NCI-H1930 (cell line): ENCODE data around the gene SRGAP3.

ENCODE experiments used
- DNase-seq, 2 experiments: peaks; one replicate each; lab custom pipeline; 2025; lab: John Stamatoyannopoulos, UW

SRGAP3 gene

DNA sequence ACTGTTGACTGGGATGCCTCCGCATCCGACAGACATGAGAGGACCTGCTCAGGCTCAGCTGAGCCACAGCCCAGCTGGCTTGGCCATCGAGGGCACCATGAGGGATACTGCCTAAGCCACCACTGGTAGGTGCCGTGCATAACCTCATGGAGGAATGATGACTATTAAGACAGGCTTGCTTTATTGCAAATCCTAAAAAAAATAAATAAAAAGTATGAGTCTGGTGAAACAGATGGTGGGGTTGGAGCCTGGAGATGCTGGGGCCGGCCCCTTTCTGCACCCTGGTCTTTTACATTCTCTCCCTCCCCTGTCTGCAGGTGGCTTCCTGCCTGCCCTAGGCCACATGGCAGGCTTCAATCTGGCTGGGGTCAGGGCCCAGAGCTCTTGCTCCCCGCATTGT is 262.2 kb downstream of the SRGAP3 start:
- DNase-seq, result no peak

DNA sequence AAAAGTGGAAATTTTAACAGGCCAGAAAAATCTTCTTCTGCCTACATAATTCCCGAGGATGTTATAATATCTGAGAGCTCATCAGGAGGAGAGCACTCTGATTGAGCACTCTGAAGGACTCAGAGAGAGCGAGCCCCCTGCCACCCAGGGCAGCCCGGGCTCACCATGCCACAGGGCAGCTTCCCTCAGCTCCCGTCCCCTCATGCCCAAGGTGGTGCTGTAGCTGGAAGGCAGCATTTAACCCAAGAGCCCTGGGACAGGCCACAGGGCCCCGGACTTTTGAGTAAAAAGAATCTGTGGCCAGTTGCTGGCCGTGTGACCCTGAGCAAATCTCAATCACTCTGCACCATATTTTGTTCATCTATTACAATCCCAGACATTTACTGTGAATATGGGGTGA is 262.7 kb downstream of the SRGAP3 start:
- DNase-seq, result no peak

DNA sequence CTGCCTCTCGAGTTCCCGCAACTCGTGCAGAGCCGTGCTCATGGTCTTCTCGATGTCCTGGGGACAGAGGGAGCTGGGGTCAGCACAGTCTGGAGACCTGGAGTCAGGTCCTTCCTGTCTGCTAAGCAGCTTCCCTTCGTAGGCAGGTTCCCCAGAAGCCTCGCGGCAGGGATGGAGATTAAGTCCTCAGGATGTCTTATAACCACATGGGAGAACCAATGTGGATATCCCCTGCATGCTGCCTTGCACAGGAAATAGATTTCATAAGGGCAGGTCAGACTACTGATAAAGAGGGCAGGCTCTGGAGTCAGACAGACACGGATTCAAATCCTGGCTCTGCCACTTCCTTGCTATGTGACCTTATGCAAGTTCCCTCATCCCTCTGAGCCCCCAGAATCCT is 263.6 kb downstream of the SRGAP3 start:
- no peak for DNase-seq

DNA sequence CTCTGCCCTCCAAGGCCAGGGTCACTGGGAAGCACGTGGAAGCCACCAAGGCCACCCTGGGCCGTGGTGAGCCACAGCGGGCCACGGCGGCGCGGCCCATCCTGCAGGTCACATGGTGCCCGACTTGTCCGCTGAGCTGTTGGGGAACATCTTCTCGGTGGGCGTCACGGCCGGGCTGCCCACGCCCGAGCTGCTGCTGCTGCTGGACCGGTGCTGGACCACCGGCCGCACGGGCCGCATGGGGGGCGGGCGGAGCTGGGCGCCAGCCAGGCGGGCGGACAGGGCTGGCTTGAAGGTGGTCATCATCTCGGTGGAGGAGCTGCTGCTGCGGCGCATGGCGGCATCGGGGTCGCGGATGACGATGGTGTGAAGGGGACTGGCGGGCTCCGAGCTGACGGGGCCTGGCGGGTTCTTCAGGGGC is 264.0 kb downstream of the SRGAP3 start:
- no peak for DNase-seq

DNA sequence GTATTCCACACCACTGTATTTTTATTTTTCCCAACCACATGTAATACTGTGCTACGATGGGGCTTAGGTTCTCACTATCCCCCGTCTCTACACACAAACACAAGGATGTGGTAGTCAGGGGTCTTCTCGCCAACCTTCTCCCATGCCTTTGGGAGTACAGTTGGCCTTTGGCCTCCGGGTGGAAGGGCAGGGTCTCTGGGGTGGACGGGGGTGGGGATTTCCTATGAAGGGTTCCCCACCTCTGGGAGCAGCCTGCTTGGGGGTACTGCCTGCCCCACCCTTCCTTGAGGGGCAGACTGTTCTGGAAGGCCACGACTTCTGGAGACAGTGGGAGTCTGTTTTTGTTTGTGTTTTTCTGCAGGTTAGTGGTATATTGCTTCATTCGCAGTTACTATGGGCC is 264.9 kb downstream of the SRGAP3 start:
- DNase-seq, result no peak

DNA sequence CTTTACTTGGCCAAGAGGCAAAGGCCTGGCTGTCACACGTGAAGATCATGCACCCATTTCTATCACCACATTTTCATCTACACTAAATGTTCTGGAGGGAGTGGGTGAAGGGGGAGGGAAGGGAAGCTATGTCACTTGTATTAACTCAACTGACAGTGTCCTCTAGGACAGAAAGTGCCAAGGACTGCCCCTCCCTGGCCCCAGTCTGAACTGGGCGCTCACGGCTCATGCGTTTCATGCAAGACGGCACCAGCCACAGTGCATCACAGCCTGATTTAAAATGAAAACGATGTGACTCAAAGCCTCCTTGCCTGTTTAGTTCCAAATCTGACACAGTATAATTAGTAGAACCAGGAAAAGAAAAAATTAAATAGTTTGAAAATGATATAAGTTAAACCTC is 265.4 kb downstream of the SRGAP3 start:
- no peak for DNase-seq

DNA sequence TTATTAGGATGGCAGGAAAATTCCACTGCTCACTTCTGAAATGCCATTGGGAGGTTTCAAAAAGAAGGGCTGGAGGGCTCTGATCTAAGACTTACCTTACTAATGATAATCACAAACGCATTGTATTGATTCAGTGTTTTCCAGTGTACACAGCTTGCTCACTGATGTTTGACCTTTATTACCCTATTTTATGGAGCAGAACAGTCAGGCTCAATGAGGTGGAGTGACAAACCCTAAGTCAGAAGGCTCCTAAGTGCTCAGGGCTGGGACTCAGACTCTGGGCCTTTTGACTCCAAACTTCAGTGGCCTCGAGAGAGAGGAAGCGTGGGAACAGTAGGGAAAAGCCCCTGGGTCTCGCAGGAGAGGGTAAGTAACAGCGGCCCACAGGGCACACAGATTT is 265.9 kb downstream of the SRGAP3 start:
- no peak for DNase-seq

DNA sequence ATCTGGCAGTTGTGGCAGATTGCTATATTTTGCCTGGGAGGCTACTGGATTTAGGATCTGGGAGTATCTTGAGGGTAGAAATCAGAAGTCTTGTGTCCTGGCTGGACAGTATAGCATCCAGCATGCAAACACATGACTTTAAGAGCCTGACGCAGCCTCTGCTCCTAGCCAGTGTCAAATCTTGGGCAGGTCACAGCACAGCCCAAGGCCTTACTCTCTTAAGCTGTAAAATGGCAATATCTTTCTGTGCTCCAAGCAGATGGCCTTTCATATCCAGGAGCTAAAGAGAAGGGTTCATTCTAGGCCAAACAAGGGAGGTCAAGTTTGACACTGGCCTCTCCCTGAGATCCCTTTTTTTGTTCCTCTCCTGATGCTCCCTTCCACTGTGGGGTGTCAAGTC is 266.4 kb downstream of the SRGAP3 start:
- no peak for DNase-seq

DNA sequence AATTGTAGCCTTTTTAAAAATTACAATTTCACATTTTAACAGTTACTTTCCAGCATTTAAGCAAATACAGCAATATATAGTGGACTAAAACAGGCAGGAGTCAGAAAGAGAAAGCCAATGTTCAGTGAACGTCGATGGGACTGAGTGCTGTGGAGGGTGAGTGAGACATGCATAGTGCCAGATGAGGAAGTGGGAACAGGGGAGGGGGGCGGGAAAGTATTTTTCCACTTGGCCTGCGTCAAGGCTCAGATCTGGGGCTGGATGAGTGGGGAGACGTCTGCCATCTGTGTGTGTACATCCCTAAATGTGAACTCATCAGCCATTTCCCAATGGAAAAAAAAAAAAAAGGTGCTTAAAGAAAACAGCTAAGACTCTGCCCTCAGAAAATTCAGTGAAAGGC is 266.9 kb downstream of the SRGAP3 start:
- DNase-seq, result no peak

DNA sequence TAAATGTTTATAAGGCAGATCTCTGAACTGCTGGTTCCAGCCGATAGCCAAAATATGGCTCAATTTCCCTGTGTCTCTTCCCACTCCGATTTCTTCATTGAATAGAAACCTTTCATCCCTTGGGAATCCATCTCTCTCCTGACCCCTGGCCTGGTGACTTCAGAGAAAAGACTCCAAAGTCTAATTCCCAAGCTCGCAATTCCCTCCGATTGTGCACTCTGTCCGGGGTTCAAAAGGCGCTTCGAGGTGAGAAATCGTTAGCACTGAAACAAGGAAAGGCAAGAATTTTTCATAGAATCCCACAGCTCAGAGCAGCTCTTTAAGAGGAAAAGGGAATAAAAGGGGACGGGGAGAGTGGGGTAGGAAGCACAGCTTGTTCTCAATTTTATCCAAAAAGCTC is 267.7 kb downstream of the SRGAP3 start:
- DNase-seq, result no peak

DNA sequence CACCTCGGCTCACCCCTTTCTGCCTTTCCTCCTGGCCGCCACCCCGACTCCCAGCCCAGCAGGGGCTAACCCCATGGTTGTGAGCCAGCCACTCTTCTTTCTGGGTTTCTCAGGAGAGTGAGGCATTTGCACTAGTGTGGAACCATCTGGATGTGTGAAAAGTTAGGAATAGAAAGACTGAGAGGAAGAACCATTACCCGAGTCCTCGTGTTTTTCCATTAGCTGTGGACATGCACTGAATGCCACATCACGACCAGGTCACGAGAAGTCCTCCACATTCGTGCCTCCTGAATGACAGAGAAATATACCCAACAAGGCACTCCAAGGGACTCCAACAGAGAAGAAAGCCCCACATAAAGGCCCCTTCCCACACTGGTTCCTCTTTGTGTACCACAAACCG is 268.1 kb downstream of the SRGAP3 start:
- DNase-seq, result no peak

DNA sequence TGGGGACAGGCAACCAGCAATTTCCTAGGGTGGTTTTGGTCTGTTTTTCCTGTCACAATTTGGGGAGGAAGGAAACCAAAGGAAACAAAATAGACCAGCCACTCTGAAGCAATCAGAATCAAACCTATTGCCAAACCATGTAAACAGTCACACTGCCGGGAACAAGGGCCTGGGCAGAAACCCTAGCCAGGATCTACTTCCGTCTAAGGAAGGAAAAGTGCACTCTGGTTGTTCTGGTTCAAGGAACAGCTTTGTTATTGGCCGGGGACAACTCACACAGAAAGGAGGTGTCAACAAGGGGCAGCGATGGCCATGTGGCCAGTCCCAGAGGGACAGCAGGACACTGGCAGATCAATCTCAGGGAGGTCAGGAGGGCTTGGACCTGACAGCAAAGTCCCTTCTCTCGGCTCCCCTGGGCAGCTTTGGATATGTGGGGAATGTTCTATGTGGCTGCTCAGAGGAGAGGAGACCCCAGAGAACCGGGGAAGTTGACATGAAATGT is 268.6 kb downstream of the SRGAP3 start:
- DNase-seq, result no peak

DNA sequence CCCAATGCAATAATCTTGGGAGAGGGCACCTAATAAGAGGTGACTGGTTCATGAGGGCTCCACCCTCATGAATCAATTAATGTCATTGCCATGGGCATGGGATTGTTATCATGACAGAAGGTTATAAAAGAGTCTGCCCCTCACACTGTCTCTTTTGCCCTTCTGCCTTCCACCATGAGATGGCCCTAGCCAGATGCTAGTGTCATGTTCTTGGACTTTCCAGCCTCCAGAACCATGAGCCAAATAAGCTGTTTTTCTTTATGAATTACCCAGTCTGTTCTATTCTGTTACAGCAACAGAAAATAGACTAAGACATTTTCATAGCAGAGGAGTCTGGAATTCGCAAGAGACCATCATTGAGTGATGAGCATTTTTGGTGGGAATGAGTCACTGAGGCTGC is 270.2 kb downstream of the SRGAP3 start:
- no peak for DNase-seq

DNA sequence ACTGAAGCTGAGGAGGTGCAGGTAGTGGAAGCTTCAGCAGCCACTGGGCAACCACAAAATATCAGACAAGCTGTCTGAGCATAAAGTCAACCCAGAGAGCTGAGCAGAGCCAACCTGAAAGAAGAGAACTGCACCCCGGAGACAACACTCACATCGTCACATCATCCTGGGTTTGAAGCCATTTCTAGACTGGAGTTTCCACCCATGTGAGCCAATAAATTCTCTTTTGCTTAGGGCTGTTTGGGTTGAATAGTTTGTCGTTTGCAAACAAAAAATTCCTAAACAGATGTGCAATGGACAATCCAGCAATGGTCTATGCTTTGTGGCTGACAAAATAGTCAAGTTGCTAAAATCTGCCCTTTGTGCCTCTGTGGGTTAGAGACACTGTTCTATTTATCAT is 270.9 kb downstream of the SRGAP3 start:
- no peak for DNase-seq

DNA sequence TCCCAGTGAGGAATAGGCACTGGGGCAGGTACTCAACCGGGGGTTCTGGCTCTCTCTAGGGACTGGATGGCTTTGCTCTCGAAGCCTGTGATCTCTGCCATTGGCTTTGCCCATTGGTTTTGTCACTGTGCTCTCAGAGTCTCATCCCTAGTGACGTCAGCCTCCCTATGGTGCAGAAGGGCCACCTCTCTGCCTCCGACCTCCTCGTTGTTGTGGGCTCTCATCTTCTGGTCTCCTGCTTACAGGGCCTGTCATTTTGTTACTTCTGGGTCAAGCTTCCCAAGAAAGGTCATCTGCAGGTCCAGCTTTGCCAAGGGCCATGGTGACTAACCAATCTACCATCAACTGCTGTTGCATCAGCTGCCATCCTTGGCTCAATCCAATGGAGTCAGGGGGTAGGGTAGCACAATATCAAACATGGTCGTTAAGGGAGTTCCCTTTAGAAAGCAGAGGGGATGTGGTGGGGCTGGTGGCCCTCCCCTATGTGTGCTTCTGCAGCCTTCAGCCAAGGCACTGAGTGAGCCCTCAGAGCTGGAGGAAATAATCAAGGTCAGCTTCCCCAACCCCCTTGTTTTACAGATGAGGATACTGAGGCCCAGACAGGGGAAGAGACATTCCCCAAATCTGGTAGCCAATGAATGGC is 272.8 kb downstream of the SRGAP3 start:
- no peak for DNase-seq

DNA sequence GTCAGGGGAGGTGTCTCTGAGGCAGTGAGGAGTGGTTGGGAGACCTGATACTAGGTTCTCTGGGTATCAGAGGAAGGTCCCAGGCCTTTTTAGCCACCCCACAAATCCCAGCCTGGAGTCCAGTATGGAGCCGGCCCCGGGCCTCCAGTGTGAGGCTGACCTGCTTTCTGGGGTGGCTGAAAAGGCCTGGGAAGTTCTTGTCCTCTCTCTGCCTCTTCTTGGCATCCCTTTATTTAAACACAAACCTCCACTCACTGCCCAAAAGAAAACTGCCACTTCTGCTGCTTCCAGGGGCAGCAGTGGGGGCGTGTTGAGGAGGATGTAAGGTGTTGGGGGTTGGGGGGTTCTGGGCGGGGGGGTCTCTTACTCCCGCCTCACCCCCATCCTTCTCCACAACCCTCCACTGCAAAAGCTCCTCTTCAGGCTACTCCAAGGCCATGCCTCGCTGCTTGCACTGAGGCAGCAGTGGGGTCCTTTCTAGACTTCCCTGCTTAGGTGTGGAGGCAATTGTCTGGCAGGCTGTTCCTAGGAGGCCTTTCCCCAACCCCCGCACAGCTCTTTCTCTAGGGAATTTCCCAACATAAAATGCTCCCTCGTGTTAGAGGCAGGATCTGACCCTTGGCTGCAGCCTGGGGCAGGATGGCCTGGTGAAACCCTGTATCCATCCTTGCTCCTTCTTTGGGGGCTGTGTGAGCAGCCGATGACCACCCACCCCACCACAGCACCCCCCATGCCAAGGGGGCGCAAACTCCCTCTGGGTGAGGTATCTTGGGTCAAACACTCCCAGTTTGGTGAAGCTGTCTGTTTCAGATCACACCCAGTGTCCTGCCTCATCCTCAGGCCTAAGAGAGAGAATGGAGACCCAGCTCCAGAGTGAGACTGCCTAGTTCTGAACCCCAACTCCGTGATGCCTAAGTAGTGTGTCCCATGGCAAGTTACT is 274.1 kb downstream of the SRGAP3 start:
- no peak for DNase-seq

DNA sequence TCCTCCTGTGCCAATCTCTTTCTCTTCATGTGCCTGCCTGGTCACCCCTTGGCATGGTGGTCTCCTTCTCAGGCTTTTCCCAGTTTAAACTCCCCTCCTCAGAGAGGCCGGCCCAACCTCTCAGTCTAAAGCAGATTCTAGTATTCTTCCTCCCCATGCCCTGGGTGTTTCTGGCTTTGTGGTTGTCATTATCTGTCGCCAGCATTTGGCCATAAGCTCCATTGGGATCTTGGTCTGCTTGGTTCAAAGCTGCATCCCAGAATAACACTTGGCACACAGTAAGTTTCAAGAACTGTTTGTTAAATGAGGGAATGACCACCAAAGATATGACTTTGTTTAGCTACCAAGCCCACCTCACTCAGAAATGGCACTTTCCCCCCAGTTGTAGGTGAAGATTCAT is 275.0 kb downstream of the SRGAP3 start:
- DNase-seq, result no peak

DNA sequence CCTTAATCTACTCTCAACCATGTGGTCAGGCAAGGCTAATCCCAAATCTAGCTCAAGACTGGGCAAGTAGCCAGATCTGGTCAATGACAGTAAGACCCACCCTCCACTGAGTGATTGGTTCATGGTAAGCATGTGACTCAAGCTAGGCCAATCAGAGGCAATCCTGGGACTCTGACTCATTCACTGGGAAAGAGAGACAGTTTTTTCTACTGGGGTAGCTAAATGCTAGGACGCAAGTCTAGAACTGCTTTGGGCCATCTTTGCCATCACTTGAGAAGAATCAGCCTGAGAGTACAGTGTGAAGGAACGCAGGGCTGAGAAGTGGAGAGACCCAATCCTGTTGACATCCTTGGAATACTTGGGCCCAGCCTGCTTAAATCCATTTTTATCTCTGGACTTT is 276.8 kb downstream of the SRGAP3 start:
- DNase-seq, result no peak

DNA sequence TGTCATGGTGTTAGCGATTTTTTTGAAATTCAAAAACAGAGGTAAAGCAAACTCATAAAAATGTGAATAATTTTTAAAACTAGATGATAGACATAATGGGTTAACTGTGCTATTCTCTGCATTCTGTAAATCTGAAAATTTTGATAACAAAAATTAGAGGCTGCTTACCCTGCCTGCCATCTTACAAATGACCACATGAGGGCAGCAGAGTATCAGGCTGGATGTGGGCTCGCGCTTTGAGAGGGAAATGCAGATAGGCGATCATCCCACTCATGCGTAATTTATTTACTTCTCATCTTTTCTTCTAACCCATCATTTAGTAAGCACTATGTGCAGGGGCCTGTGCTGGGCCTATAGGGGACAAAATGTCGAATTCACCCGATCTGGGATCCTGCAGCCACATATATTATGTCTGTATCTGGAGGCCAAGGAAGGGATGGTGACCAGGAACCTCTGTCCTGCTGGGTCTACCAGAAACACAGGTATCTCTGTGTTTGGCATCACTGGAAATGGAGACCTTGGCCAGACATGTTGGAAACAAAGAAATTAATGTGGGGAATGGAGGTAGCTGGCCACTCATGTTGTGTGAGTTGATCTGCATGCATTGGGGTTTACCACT is 278.4 kb downstream of the SRGAP3 start:
- peak; percentile 1 to 19 for DNase-seq

DNA sequence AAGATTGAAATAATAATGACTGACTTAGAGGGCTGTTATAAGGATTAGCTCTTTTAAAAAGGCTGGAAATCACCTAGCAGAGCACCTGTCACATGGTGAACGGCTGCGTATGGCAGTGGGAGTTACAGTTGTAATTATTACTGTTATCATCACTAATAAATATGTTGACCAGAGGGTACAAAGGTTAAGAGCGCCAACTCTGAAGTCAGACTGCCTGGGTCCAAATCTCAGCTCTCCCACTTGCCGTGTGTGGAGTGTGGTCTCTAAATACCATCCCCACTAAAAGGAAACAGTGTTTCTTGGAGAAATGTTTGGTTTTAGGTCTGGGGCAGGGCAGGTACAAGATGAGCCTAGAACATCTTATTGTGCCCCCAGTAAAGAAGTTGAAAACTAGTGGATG is 280.2 kb downstream of the SRGAP3 start:
- DNase-seq, result no peak

DNA sequence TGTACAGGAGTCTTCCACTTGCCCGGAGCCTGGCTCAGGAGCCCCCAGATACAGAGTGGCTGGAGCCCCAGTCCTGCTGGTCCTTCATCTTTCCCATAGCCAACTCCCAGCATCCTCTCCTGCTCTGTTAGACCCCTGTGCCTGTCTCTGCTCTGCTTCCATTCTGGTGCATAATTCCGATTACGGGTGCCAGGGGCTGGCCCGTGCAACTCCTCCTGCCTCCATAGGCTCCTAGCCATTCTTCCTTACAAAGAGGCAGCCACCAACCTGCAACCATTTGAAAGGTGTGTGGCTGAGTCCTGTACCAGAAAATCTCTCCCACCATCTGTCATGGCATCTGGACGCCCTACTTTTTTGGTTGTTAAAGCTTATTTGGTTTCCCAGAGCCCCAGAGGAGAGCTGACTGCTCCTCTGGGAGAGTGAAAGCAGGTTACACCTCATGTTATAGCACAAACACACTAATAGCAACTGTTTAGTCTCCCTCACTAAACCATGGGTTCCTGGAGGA is 281.0 kb downstream of the SRGAP3 start:
- DNase-seq, result no peak

DNA sequence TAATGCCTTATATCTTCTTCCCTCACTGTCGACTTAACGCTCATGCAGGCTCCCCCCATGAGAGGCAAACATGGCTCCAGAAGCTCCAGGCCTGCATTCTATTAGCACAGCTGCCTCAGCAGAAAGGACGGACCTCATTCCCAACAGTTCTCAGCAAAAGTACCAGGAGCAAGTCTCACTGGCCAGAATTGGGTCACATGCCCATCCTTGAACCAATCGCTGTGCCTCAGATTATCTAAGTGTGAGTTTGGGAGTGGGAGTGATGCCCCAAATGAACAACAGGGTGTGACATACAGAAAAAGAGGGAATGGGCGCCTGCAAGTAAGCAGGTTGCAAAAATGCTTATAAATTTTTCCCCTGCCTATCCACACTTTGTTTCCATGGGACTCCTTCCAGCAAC is 281.9 kb downstream of the SRGAP3 start:
- no peak for DNase-seq
